CD4-positive, CD25-positive, alpha-beta regulatory T cell (primary cell): ENCODE results near the gene DCAF5. TPM values are rescaled to one million over a fixed set of nuclear protein-coding genes. Genes with fewer than 3 reads are reported as not detected.

Experiments
- ATAC-seq, 2 donors: fragments of 150-1000 bp; cut with Tn5 transposase; one replicate each; pipeline ENCODE4 v1.10.0; 2021; ENCODE audit warnings: low read depth in 2 of 2, moderate number of reproducible peaks in 2 of 2, moderate library complexity in 1 of 2
- DNase-seq, 3 donors: peaks; one replicate each; pipeline versions ENCODE4 v3.0.0 to v3.0.0-alpha.2; 2012 to 2022; ENCODE audit warnings: mixed read lengths in 1 of 3
- H3K27ac ChIP-seq: one replicate; pipeline ENCODE4 v1.7.0; 2013; ENCODE audit warnings: mild to moderate bottlenecking, low read length; ENCODE audit not compliant: insufficient read depth, poor library complexity, severe bottlenecking
- H3K27me3 ChIP-seq: one replicate; pipeline ENCODE4 v1.7.0; 2013; ENCODE audit warnings: low read length; ENCODE audit not compliant: control insufficient read depth, insufficient read depth
- H3K36me3 ChIP-seq: one replicate; pipeline ENCODE4 v1.7.0; 2013; ENCODE audit warnings: mild to moderate bottlenecking, low read length, moderate library complexity; ENCODE audit not compliant: control insufficient read depth, insufficient read depth
- H3K4me1 ChIP-seq: 2 replicates; pipeline ENCODE4 v1.7.0; 2013; ENCODE audit warnings: mild to moderate bottlenecking, low read length; ENCODE audit not compliant: insufficient read depth, control insufficient read depth, poor library complexity, severe bottlenecking
- H3K4me3 ChIP-seq: one replicate; pipeline ENCODE4 v1.7.0; 2013; ENCODE audit warnings: low read depth, mild to moderate bottlenecking, low read length, moderate library complexity
- H3K9me3 ChIP-seq, 2 experiments: 1 replicate in 1 of 2; 2 replicates in 1 of 2; pipeline ENCODE4 v1.7.0; 2013; ENCODE audit warnings: low read length in 2 of 2, mild to moderate bottlenecking in 1 of 2, moderate library complexity in 1 of 2; ENCODE audit not compliant: control insufficient read depth in 2 of 2
- H3K27ac Mint-ChIP-seq, 3 donors: one replicate each; pipeline ENCODE4 v1.8.0; 2020 to 2022; ENCODE audit warnings: mild to moderate bottlenecking in 3 of 3, mixed read lengths in 3 of 3, moderate library complexity in 2 of 3
- H3K27me3 Mint-ChIP-seq: one replicate; pipeline ENCODE4 v1.8.0; 2022; ENCODE audit warnings: mild to moderate bottlenecking, mixed read lengths
- H3K36me3 Mint-ChIP-seq: one replicate; pipeline ENCODE4 v1.8.0; 2020; ENCODE audit warnings: mixed read lengths
- H3K4me1 Mint-ChIP-seq, 4 donors: one replicate each; pipeline ENCODE4 v1.8.0; 2020 to 2022; ENCODE audit warnings: mixed read lengths in 4 of 4, mild to moderate bottlenecking in 1 of 4
- H3K4me3 Mint-ChIP-seq, 4 donors: one replicate each; pipeline ENCODE4 v1.8.0; 2020 to 2022; ENCODE audit warnings: mild to moderate bottlenecking in 4 of 4, mixed read lengths in 4 of 4, moderate library complexity in 3 of 4
- H3K9me3 Mint-ChIP-seq, 7 donors: one replicate each; pipeline ENCODE4 v1.8.0; 2020 to 2022; ENCODE audit warnings: mixed read lengths in 7 of 7, mild to moderate bottlenecking in 3 of 7, moderate library complexity in 2 of 7
- polyA plus RNA-seq, 4 donors: library from polyadenylated mRNA; unstranded; fragments of 300-500 nt; fragmentation: Illumina TruSeq; gene quantifications; one replicate each; pipeline ENCODE4 v1.2.3, GENCODE V29; 2021
- total RNA-seq: library from RNA; stranded (reverse); gene quantifications from one replicate; pipeline ENCODE4 v1.2.3, GENCODE V29; 2022

Gene DCAF5
- total and polyA plus RNA-seq, 5 donors from 2014 or later: 43.9 to 56.9 (median 53.5) TPM

GRCh38 chr14:69005432-69006148 is 147.3 kb downstream of the DCAF5 start:
- DNase-seq (no peak), ATAC-seq (no peak)
- H3K27ac ChIP-seq: no peak overlapping the region

GRCh38 chr14:69004731-69005431 is 148.0 kb downstream of the DCAF5 start:
- Histone ChIP-seq H3K36me3 (no peaks in the 10 kb centered on the region), H3K9me3 (no peaks in the 10 kb centered on the region), H3K27me3 (no peaks in the 10 kb centered on the region), H3K4me3 (no peak overlapping the region), H3K27ac (no peak overlapping the region), H3K4me1 (no peaks in the 10 kb centered on the region)
- no peak for ATAC-seq
- Mint-ChIP-seq H3K27ac (peak overlapping the region in 2 of 3 donors; percentile 14 to 70), H3K4me1 (peaks cover 0 to 5% (median 2%) of the 10 kb centered on the region in 4 donors), H3K36me3 (no peaks in the 10 kb centered on the region), H3K9me3 (no peaks in the 10 kb centered on the region), H3K27me3 (peaks cover 14% of the 10 kb centered on the region), H3K4me3 (no peak overlapping the region)
- DNase-seq: no peak

More at GRCh38 chr14:69005432-69006148, 147.3 kb downstream of the DCAF5 start:
- H3K4me3 Mint-ChIP-seq: no peak overlapping the region
- peaks cover 14% of the 10 kb centered on the region for H3K27me3 Mint-ChIP-seq
- H3K36me3 ChIP-seq: no peaks in the 10 kb centered on the region
- H3K9me3 Mint-ChIP-seq: no peaks in the 10 kb centered on the region
- H3K4me1 Mint-ChIP-seq: peaks cover 0 to 6% (median 3%) of the 10 kb centered on the region in 4 donors
- H3K4me1 ChIP-seq: no peaks in the 10 kb centered on the region
- H3K27ac Mint-ChIP-seq: peak overlapping the region; percentile 14 to 70 (median 60)
- no peaks in the 10 kb centered on the region for H3K27me3 ChIP-seq
- H3K4me3 ChIP-seq: no peak overlapping the region
- H3K9me3 ChIP-seq: no peaks in the 10 kb centered on the region
- no peaks in the 10 kb centered on the region for H3K36me3 Mint-ChIP-seq

- no peaks in the 10 kb centered on the region for H3K27me3 ChIP-seq
- H3K27me3 Mint-ChIP-seq: peaks cover 14% of the 10 kb centered on the region
- no peak overlapping the region for H3K4me3 Mint-ChIP-seq
- no peaks in the 10 kb centered on the region for H3K9me3 ChIP-seq
- no peaks in the 10 kb centered on the region for H3K36me3 ChIP-seq
- H3K4me1 ChIP-seq: no peaks in the 10 kb centered on the region
- H3K27ac ChIP-seq: no peak overlapping the region
- H3K4me3 ChIP-seq: no peak overlapping the region
- no peak for ATAC-seq
- no peak overlapping the region for H3K27ac Mint-ChIP-seq
- H3K9me3 Mint-ChIP-seq: no peaks in the 10 kb centered on the region
- DNase-seq: no peak
- H3K36me3 Mint-ChIP-seq: no peaks in the 10 kb centered on the region
- H3K4me1 Mint-ChIP-seq: peaks cover 0 to 5% (median 1%) of the 10 kb centered on the region in 4 donors
Observed at GRCh38 chr14:69003626-69004025, 149.3 kb downstream of the DCAF5 start.

- no peak overlapping the region for H3K4me3 ChIP-seq
- DNase-seq (peak in 2 of 3 donors; percentile 13 to 37), ATAC-seq (peak; percentile 31 to 55)
- Mint-ChIP-seq H3K4me1 (peaks cover 0 to 9% (median 1%) of the 10 kb centered on the region in 4 donors), H3K36me3 (no peaks in the 10 kb centered on the region), H3K27me3 (peaks cover 19% of the 10 kb centered on the region), H3K27ac (peak overlapping the region in 2 of 3 donors; percentile 22 to 25), H3K4me3 (no peak overlapping the region), H3K9me3 (no peaks in the 10 kb centered on the region)
- H3K9me3 ChIP-seq: no peaks in the 10 kb centered on the region
- H3K27me3 ChIP-seq: no peaks in the 10 kb centered on the region
- no peaks in the 10 kb centered on the region for H3K36me3 ChIP-seq
- H3K27ac ChIP-seq: no peak overlapping the region
- no peaks in the 10 kb centered on the region for H3K4me1 ChIP-seq
Observed at GRCh38 chr14:69002069-69002468, 150.8 kb downstream of the DCAF5 start.

- no peak overlapping the region for H3K4me3 Mint-ChIP-seq
- H3K36me3 Mint-ChIP-seq: no peaks in the 10 kb centered on the region
- peaks cover 19% of the 10 kb centered on the region for H3K27me3 Mint-ChIP-seq
- no peak overlapping the region for H3K27ac ChIP-seq
- ATAC-seq (no peak), DNase-seq (no peak)
- no peaks in the 10 kb centered on the region for H3K9me3 ChIP-seq
- no peaks in the 10 kb centered on the region for H3K4me1 ChIP-seq
- H3K9me3 Mint-ChIP-seq: no peaks in the 10 kb centered on the region
- H3K4me3 ChIP-seq: no peak overlapping the region
- no peak overlapping the region for H3K27ac Mint-ChIP-seq
- no peaks in the 10 kb centered on the region for H3K36me3 ChIP-seq
- H3K27me3 ChIP-seq: no peaks in the 10 kb centered on the region
- peaks cover 0 to 9% (median 1%) of the 10 kb centered on the region in 4 donors for H3K4me1 Mint-ChIP-seq
Observed at GRCh38 chr14:69001375-69001774, 151.5 kb downstream of the DCAF5 start.

Other genes starting within 250 kb of the DCAF5 start
- gene ACTN1, start 173.8 kb downstream of the DCAF5 start, total RNA-seq: 47.5 TPM
- 10 to 100 TPM; 28.3 to 78.8 (median 51.8) TPM for gene ACTN1, start 173.8 kb downstream of the DCAF5 start, polyA plus RNA-seq
- gene EXD2, start 38.4 kb upstream of the DCAF5 start, total RNA-seq: 5.3 TPM
- 1 to 10 TPM; 4.2 to 7.9 (median 6.5) TPM for gene EXD2, start 38.4 kb upstream of the DCAF5 start, polyA plus RNA-seq
- gene GALNT16, start 107.0 kb upstream of the DCAF5 start, total RNA-seq: not detected
- gene GALNT16, start 107.0 kb upstream of the DCAF5 start, polyA plus RNA-seq: under 1 TPM in 1 of 4 donors, not detected in 3; 0.05 TPM
- 117 TPM for gene ERH, start 245.2 kb upstream of the DCAF5 start, total RNA-seq
- 10 to 100 TPM; 57.2 to 99.6 (median 73.8) TPM for gene ERH, start 245.2 kb upstream of the DCAF5 start, polyA plus RNA-seq
- 33.1 TPM for gene SLC39A9, start 245.6 kb upstream of the DCAF5 start, total RNA-seq
- gene SLC39A9, start 245.6 kb upstream of the DCAF5 start, polyA plus RNA-seq: 10 to 100 TPM; 16.4 to 22.4 (median 22.1) TPM